ENCODE results near the gene PLCD4.

Gene PLCD4

DNA sequence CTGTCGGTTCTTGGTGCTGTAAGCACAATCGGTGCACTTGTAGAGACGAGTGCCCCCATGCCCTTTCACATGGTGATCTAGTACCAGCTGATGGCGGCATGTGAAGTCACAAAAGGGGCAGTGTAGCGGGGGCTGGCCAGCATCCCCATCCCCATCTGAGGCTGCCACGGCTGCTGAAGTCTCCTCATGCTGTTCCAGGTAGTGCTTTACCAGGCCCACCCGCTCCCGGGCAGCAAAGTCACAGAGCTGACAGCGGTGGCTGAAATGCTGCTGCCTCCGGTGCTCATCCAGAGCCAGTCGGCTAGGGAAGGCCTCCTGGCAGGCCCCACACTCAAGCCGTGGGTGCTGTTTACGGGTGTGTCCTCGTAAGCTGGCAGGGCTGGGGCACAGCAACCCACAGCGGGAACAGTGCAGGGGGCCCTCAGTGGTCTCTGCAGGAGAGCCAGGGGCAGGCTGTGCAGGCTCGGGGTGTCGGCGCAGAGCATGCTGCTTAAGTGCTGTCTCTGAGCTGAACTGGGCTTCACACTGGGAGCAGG, 34.5 kb downstream of the PLCD4 start:
- Mint-ChIP-seq H3K9me3 (no peaks in the 10 kb centered on the region), H3K4me3 (no peak overlapping the region), H3K36me3 (ENCODE audit: low read depth) (peaks cover 48% of the 10 kb centered on the region), H3K27ac (no peak overlapping the region), H3K27me3 (ENCODE audit: low read depth) (no peaks in the 10 kb centered on the region), H3K4me1 (ENCODE audit: low read depth) (no peaks in the 10 kb centered on the region)
- no peak for DNase-seq (ENCODE audit: low spot score)

DNA sequence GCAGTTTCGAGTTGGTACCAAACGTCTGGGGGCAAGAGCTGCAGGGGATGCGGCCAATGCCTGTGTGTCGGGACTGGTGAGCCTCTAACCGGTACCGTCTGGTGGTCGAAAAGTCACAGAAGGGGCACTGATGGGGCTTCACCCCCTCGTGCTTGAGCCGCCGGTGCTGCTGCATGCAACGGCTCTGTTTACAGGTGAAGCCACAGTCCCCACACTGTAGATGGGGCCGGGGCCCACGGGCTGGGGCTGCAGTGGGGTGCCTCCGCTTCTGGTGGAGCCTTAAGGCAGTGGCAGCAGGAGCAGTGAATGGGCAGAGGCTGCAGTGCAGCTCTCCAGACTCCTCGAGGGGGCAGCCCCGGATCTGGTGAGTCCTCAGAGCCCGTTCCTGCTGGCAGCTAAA, 35.1 kb downstream of the PLCD4 start:
- H3K4me3 Mint-ChIP-seq = no peak overlapping the region
- H3K36me3 Mint-ChIP-seq (ENCODE audit: low read depth) = peaks cover 49% of the 10 kb centered on the region
- no peaks in the 10 kb centered on the region for H3K27me3 Mint-ChIP-seq (ENCODE audit: low read depth)
- DNase-seq (ENCODE audit: low spot score) = no peak
- no peak overlapping the region for H3K27ac Mint-ChIP-seq
- H3K4me1 Mint-ChIP-seq (ENCODE audit: low read depth) = no peaks in the 10 kb centered on the region
- no peaks in the 10 kb centered on the region for H3K9me3 Mint-ChIP-seq

DNA sequence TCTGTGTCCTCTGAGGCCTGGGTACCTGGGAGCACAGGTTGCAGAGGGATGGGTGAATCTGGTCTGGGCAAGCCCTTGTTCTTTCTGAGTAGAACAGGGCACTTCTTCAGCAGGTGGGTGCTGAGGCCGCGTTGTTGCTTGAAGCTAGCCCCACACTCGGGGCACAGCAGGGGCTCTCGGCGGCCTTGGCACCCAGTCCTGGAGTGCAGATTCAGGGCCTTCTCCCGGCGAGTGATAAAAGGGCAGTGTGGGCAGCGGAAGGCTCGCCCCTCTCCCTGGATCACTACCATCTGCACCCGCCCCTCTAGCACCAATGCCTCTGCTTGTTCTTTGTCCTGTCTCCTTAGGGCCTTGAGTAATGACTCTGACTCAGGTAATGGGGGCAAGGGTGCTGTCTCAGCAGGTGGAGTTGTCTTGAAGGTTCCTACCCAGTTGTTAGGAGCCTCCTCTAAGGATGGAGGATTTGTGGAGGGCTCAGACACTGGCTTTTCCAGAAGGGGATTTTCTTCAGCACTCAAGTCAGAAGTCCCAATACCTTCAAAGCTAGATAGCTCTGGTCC, 36.1 kb downstream of the PLCD4 start:
- no peak for DNase-seq (ENCODE audit: low spot score)
- Mint-ChIP-seq H3K27me3 (ENCODE audit: low read depth) (no peaks in the 10 kb centered on the region), H3K9me3 (no peaks in the 10 kb centered on the region), H3K27ac (no peak overlapping the region), H3K36me3 (ENCODE audit: low read depth) (peaks cover 48% of the 10 kb centered on the region), H3K4me3 (no peak overlapping the region), H3K4me1 (ENCODE audit: low read depth) (no peaks in the 10 kb centered on the region)

DNA sequence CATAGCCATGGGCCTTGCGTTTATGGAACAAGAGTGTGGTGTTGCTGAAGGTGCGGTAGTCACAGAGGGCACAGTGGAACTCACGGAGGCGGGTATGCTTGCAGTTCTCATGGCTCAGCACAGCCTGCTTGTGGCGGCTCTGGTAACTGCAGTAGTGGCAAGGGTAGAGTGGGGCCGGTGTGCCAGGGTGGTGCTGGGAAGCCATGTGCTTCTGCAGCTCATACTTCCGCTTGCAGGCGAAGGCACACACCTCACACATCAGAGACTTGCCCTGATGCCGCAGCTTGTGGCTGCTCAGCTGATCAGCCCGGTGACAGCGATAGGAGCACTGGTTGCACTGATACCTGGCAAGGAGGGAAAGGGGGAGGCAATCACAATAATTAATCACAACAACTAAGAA, 37.0 kb downstream of the PLCD4 start:
- Mint-ChIP-seq H3K36me3 (ENCODE audit: low read depth) (peaks cover 47% of the 10 kb centered on the region), H3K27me3 (ENCODE audit: low read depth) (no peaks in the 10 kb centered on the region), H3K9me3 (no peaks in the 10 kb centered on the region), H3K4me3 (no peak overlapping the region), H3K4me1 (ENCODE audit: low read depth) (no peaks in the 10 kb centered on the region), H3K27ac (no peak overlapping the region)
- DNase-seq (ENCODE audit: low spot score) = no peak

DNA sequence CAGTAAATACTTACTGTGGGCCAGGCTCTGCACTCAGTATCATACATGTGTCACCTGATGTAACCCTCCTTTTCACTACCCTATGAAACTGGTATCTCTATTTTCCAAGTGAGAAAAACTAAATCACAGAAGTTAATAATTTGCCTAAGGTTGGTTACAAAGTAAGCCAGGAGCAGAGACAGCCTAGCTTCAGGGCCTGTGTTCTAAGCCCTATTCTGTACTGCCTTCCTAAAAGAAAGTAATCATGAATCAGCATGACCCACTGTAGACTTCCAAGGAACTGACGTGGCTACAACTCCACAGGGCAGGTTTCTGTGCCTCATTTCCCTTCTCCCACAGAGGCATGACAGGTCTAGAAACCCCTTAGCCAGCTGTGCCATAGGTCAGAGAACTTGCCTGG, 37.4 kb downstream of the PLCD4 start:
- H3K4me3 Mint-ChIP-seq = no peak overlapping the region
- peaks cover 47% of the 10 kb centered on the region for H3K36me3 Mint-ChIP-seq (ENCODE audit: low read depth)
- no peaks in the 10 kb centered on the region for H3K4me1 Mint-ChIP-seq (ENCODE audit: low read depth)
- no peaks in the 10 kb centered on the region for H3K9me3 Mint-ChIP-seq
- no peaks in the 10 kb centered on the region for H3K27me3 Mint-ChIP-seq (ENCODE audit: low read depth)
- no peak overlapping the region for H3K27ac Mint-ChIP-seq
- no peak for DNase-seq (ENCODE audit: low spot score)

DNA sequence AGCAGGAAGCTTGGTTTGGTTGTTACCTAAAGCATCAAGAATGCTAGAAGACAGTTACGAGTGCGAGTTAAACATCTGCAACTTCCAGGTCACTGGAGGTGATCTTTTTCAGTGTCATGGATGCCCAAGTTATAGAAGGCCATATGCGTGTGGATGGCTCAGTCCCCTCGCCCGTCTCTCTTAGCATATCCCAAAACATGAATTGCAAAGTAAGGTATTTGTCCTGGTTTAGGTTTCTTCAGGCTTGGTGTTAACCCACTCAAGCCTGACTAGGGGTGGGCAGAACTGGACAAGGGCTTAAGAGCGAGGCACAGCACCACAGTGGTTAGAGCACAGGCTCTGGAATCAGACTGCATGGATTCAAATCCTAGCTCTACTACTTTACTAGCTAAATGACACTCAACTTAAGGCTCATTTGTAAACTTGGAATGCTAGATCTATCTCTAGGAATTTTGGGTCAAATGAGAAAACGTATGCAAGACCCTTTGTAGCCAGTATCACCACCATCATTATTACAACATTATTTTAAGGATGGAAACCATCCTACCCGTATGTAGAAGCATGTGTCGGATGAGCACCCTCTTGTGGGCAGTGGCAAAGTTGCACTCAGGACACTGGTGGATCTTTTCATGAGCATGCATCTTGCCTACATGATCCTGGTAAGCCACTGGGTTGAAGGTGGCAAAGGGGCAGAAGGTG, 40.5 kb downstream of the PLCD4 start:
- peak; percentile 39 for DNase-seq (ENCODE audit: low spot score)
- peaks cover 45% of the 10 kb centered on the region for H3K36me3 Mint-ChIP-seq (ENCODE audit: low read depth)
- H3K4me3 Mint-ChIP-seq = no peak overlapping the region
- no peaks in the 10 kb centered on the region for H3K27me3 Mint-ChIP-seq (ENCODE audit: low read depth)
- H3K4me1 Mint-ChIP-seq (ENCODE audit: low read depth) = no peaks in the 10 kb centered on the region
- H3K27ac Mint-ChIP-seq = no peak overlapping the region
- no peaks in the 10 kb centered on the region for H3K9me3 Mint-ChIP-seq

DNA sequence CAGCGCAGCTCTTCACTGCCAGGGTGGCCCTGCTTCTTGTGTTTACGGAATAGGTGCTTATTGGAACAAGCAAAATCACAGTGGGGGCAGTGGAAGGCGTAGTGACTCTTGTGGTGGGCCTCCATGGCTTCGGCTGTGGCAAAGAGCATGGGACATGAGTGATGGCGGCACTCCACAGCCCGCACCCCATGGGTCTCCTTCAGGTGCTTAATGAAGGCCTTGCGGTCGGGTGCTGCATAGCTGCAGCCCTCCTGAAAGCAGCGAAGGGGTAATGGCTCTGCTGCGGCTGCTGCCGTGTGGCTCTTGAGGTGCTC, 41.0 kb downstream of the PLCD4 start:
- Mint-ChIP-seq H3K4me1 (ENCODE audit: low read depth) (no peaks in the 10 kb centered on the region), H3K9me3 (no peaks in the 10 kb centered on the region), H3K27me3 (ENCODE audit: low read depth) (no peaks in the 10 kb centered on the region), H3K36me3 (ENCODE audit: low read depth) (peaks cover 45% of the 10 kb centered on the region), H3K27ac (no peak overlapping the region), H3K4me3 (no peak overlapping the region)
- no peak for DNase-seq (ENCODE audit: low spot score)

DNA sequence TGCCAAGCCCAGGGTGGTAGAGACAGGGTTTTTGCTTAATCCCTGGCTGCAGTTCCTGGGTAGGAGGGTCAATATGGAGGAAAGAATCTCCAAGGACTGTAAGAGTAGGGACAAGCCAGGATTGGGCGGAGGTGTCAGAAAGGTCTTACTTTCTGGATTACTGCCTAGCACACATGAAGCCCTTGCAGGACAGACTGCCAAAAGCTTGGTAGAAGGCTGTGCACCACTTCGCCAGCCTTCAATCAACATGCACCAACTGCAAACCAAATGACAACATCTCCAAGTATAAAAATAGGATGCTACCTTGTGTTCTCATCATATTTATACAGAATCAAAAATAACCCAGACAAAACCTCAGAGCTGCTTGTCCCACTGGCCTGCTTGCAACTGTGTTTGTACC, 48.1 kb downstream of the PLCD4 start:
- Mint-ChIP-seq H3K27me3 (ENCODE audit: low read depth) (no peaks in the 10 kb centered on the region), H3K36me3 (ENCODE audit: low read depth) (peaks cover 29% of the 10 kb centered on the region), H3K9me3 (no peaks in the 10 kb centered on the region), H3K4me3 (no peak overlapping the region), H3K4me1 (ENCODE audit: low read depth) (peaks cover 19% of the 10 kb centered on the region), H3K27ac (no peak overlapping the region)
- no peak for DNase-seq (ENCODE audit: low spot score)

DNA sequence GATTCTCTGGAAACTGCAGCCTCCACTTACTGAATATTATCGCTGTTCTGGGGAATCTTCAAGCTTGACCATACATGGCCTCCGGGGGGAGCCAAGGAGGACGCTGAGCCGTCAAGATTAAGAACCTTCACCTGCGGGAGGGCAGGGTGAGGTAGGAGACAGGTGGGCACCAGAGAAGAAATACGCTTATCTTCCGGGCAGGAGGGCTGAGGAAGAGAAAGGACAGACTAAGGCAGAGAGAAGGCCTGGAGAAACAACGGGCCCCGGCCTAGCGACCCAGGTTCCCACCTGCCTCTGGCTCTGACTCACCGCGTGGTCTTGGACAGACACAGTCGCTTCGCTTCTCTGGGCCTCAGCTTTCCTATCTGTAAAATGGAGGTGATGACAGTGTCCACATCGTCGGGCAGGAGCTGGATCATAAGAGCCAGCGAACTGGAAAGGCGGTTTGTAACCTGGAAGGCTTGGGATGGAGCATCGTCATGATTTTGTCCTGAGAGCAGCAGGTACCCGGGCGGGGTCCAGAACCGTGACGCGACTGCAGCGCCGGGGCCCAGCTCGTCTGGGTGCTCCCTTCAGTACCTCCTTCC, 51.1 kb downstream of the PLCD4 start:
- Mint-ChIP-seq H3K27ac (peak overlapping the region; percentile 88), H3K9me3 (no peaks in the 10 kb centered on the region), H3K4me1 (ENCODE audit: low read depth) (peaks cover 19% of the 10 kb centered on the region), H3K4me3 (peak overlapping the region; percentile 92), H3K27me3 (ENCODE audit: low read depth) (no peaks in the 10 kb centered on the region), H3K36me3 (ENCODE audit: low read depth) (peaks cover 43% of the 10 kb centered on the region)
- DNase-seq (ENCODE audit: low spot score) = peak; percentile 32

DNA sequence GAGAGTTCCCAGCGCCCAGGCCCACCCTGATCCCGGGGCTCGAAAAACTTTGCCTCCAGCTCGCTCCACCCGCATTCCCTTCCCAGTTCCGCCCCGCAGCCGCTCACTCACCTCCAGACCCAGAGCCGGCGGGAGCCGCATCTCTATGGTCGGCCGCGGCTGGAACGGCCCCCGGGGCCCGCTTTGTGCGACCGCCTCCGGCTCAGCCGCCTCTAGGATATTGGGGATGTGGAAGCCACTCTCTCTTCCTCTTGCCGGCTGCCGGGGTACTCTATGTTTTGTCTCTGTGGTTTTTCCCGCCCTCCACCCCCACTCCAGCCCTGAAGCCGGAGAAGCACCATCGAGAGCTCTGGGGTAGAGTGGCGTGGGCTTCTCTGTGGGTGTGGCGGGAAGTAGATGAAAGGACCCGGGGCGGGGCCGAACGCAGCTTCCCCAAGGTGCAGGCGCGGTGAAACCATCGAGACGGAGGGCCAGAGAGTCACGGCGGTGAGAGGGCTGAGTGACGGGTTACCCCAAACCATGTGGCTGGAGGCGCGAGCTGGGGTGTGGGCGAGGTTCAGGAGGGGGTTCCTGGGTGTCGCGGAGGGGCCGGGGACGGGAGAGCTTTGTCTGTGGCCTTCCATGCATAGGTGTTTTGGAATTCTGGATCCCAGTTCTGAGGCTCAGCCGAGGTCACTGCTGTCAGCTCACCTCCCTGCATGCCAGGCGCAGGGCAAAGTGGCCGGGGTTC, 51.7 kb downstream of the PLCD4 start, which contains the start of the genes BCS1L and ZNF142:
BCS1L (plus strand) TSS at position 426 of the 730 bp plus-strand sequence. CDS start 1,305 bp downstream, outside the sequence.
ZNF142 (minus strand) TSS at position 366 of the 730 bp plus-strand sequence. CDS start 3,194 bp downstream, outside the sequence.
- peak; percentile 95 for DNase-seq (ENCODE audit: low spot score)
- H3K4me3 Mint-ChIP-seq = peak within 1 kb of the TSS; percentile 92
- peaks cover 42% of the 10 kb centered on the region for H3K36me3 Mint-ChIP-seq (ENCODE audit: low read depth)
- H3K27ac Mint-ChIP-seq = peak within 1 kb of the TSS; percentile 88
- no peaks in the 10 kb centered on the region for H3K27me3 Mint-ChIP-seq (ENCODE audit: low read depth)
- peaks cover 19% of the 10 kb centered on the region for H3K4me1 Mint-ChIP-seq (ENCODE audit: low read depth)
- no peaks in the 10 kb centered on the region for H3K9me3 Mint-ChIP-seq

DNA sequence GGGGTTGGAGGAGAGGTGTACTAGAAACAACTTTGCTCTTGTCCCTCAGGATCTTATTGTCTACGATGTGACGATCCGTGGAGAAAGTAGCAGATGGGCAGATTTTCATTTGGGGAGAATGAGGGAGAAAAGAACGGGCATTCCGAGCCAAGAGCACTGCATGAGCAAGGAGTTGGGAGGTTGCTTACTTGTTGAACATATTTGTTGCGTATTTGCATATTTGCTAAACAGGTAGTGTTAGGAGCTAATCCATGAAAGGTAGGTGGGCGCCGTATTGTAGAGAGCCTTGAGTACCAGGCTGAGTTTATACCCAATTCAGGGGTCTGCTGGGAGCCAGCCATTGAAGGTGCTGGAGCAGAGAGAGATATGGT, 52.3 kb downstream of the PLCD4 start:
- Mint-ChIP-seq H3K9me3 (no peaks in the 10 kb centered on the region), H3K27ac (peak overlapping the region; percentile 88), H3K4me1 (ENCODE audit: low read depth) (peaks cover 19% of the 10 kb centered on the region), H3K4me3 (peak overlapping the region; percentile 92), H3K36me3 (ENCODE audit: low read depth) (peaks cover 45% of the 10 kb centered on the region), H3K27me3 (ENCODE audit: low read depth) (no peaks in the 10 kb centered on the region)
- no peak for DNase-seq (ENCODE audit: low spot score)

DNA sequence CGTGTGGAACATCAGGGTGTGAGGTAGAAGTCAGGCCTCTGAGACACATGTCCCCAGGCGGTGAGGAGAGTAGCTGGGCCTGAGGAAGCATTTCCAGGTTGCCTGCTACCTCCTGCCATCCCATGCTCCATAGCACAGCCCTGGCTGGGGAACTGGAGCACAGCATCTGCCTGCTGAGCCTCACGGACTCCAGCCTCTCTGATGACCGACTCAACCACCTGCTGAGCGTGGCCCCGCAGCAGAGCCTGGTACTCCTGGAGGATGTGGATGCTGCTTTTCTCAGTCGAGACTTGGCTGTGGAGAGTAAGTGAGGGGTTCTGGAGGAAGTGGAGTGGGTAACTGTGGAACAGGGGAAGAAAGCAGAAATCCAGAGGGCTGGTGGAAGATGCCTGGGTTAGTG, 54.7 kb downstream of the PLCD4 start:
- Mint-ChIP-seq H3K27ac (no peak overlapping the region), H3K4me1 (ENCODE audit: low read depth) (peaks cover 17% of the 10 kb centered on the region), H3K4me3 (no peak overlapping the region), H3K36me3 (ENCODE audit: low read depth) (peaks cover 51% of the 10 kb centered on the region), H3K9me3 (no peaks in the 10 kb centered on the region), H3K27me3 (ENCODE audit: low read depth) (no peaks in the 10 kb centered on the region)
- DNase-seq (ENCODE audit: low spot score) = no peak

DNA sequence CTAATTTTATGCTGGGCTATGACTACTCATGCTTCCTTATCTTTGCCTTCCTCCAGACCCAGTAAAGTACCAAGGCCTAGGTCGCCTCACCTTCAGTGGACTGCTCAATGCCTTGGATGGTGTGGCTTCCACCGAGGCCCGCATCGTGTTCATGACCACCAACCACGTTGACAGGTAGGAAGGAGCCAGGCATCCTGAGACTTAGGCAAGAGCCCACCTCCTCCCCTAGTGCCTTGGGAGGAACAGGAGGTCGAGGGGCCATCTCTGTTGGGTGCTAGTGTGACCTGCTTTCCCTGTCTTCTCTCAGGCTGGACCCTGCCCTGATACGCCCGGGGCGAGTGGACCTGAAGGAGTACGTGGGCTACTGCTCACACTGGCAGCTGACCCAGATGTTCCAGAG, 55.1 kb downstream of the PLCD4 start:
- Mint-ChIP-seq H3K9me3 (no peaks in the 10 kb centered on the region), H3K4me3 (no peak overlapping the region)

DNA sequence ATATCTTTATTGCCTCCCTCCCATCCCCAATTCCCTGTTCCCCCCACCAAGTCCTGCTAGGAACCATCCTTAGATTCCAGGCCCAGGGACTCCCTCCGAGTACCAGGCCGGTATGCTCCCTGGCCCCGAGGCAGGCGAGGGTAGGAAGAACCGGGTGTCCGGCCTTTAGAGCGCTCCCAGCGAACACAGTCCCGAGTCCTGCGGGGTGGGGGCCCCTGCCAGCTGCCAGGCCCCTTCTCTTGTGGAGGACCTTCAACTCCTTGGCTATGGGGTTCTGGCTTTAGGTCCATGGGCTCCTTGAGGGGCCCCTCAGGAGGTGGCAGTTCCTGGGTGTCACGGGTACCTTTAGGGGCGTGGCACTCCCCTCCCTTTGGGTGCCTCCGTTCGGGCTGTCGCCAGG, 56.2 kb downstream of the PLCD4 start:
- Mint-ChIP-seq H3K4me1 (ENCODE audit: low read depth) (peaks cover 10% of the 10 kb centered on the region), H3K9me3 (no peaks in the 10 kb centered on the region), H3K36me3 (ENCODE audit: low read depth) (peaks cover 45% of the 10 kb centered on the region), H3K4me3 (no peak overlapping the region), H3K27me3 (ENCODE audit: low read depth) (no peaks in the 10 kb centered on the region), H3K27ac (no peak overlapping the region)
- no peak for DNase-seq (ENCODE audit: low spot score)

More for the DNA sequence above, 55.1 kb downstream of the PLCD4 start:
- Mint-ChIP-seq H3K27me3 (ENCODE audit: low read depth) (no peaks in the 10 kb centered on the region), H3K27ac (no peak overlapping the region), H3K36me3 (ENCODE audit: low read depth) (peaks cover 50% of the 10 kb centered on the region), H3K4me1 (ENCODE audit: low read depth) (peaks cover 15% of the 10 kb centered on the region)
- no peak for DNase-seq (ENCODE audit: low spot score)

Data from T-helper 2 cell treated with Interferon-gamma antibody and Interleukin-4, amounts not matched to agents 5 μg/mL and 100 μg/mL, for 36 hours (primary cell).